ENCODE data around the gene PRLHR. TPM values are rescaled to one million over a fixed set of nuclear protein-coding genes. Genes with fewer than 3 reads are reported as not detected.

The PRLHR gene
- 1.1 TPM for polyA plus RNA-seq
- long read RNA-seq, donor 1: 0 reads
- long read RNA-seq, donor 2: 0 reads
- long read RNA-seq, donor 3: 0 reads
- long read RNA-seq, donor 4: 0 reads
- long read RNA-seq, donor 5: 0 reads
- long read RNA-seq, donor 6: 0 reads
- long read RNA-seq, donor 7: 0 reads
- long read RNA-seq, donor 8: 0 reads
- long read RNA-seq, donor 9: 0 reads
- long read RNA-seq, donor 10, full-length matches to known transcripts: 1 of 1 reads
- long read RNA-seq, donor 10, partial matches to known transcripts: 0 of 1 reads
- long read RNA-seq, donor 10, other reads (novel, unspliced or antisense): 0 of 1 reads
- long read RNA-seq, donor 11: 0 reads

DNA sequence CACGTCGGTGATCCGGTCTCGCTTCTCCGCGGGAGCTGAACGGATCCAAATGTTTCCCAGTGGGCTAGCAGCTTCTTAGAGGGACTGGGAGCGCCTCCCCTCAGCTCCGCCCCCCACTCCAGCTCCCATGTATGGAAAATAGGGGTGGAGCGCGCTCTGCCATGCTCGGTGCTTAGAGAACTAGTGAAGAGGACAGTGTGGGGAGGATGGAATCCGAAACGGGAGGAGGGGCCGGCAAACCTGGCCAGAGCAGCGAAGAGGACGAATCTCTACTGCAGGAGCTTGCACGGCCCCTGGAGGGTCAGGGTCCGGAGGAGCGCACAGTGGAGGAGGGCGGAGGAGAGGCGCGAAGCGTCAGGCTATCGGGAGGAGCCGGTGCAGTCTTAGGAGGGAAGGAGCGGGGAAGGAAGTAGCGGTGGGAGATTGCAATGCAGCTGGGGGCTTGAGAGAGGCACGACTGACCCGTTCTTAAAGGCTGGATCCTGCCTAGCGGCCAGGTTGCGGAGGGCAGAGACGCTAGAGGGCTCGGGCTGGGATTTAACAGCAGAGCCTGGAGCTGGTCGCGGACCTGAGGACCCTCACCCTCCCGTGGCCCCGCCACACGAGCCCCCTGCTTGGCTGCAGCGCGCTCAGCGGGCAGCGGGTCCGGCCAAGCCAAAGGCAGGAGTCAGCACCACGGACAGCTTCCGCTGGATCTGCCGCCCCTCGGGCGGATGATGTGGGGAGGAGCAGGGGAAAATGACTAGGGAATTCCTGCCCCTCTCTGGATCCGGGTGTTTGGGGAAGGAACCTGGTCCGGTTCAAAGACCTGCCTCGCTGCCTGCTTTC, at the start of gene PRLHR:
Gene PRLHR (minus strand): TSS at position 51 of the 828 bp plus-strand sequence. CDS start 404 bp downstream, outside the sequence.
- no CpG with 5 or more reads among the region's 52 CpGs for WGBS (ENCODE audit: insufficient coverage, low lambda C conversion rate)
- Histone ChIP-seq H3K9me3 (ENCODE audit: control insufficient read depth, low read depth, low read length) (peaks cover 13% of the 10 kb centered on the region), H3K27me3 (ENCODE audit: control insufficient read depth, insufficient read depth, low read length) (peaks cover 55% of the 10 kb centered on the region), H3K36me3 (ENCODE audit: control insufficient read depth, insufficient read depth, low read length) (no peaks in the 10 kb centered on the region), H3K27ac (ENCODE audit: low read length) (no peak within 1 kb of the TSS), H3K4me3 (ENCODE audit: low read length) (peak within 1 kb of the TSS; percentile 6), H3K4me1 (ENCODE audit: control insufficient read depth, insufficient read depth, low read length) (no peaks in the 10 kb centered on the region)
- peak in 1 of 2 donors; percentile 15 for DNase-seq

GRCh38 chr10:118642228-118642627, 46.8 kb upstream of the PRLHR start:
- Histone ChIP-seq H3K27me3 (ENCODE audit: control insufficient read depth, insufficient read depth, low read length) (no peaks in the 10 kb centered on the region), H3K36me3 (ENCODE audit: control insufficient read depth, insufficient read depth, low read length) (no peaks in the 10 kb centered on the region), H3K9me3 (ENCODE audit: control insufficient read depth, low read depth, low read length) (no peaks in the 10 kb centered on the region), H3K27ac (ENCODE audit: low read length) (no peak overlapping the region), H3K4me3 (ENCODE audit: low read length) (no peak overlapping the region), H3K4me1 (ENCODE audit: control insufficient read depth, insufficient read depth, low read length) (no peaks in the 10 kb centered on the region)
- WGBS (ENCODE audit: insufficient coverage, low lambda C conversion rate): 100% methylated on average over 1 of the region's 2 CpGs
- no peak for DNase-seq

DNA sequence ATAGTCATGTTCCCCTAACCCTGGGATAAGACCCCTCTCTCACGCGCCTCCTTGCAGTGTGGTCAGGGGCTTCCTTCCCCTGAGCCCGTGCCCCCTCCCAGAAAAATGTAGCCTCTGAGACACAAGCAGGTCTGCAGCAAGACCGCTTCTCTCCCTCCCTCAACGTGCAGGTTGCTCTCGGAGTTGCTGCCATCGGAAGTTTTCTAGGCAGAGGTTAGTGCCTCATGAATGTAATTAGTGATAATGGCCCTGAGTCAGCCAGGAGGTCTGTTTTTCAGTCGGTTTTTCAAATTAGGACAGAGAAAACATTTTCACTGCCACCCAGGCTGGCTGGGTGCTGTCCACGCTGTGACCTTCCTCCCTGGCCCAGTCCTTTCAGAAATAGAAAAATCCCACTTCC, 43.2 kb upstream of the PRLHR start:
- Histone ChIP-seq H3K4me1 (ENCODE audit: control insufficient read depth, insufficient read depth, low read length) (no peaks in the 10 kb centered on the region), H3K9me3 (ENCODE audit: control insufficient read depth, low read depth, low read length) (no peaks in the 10 kb centered on the region), H3K27me3 (ENCODE audit: control insufficient read depth, insufficient read depth, low read length) (no peaks in the 10 kb centered on the region), H3K27ac (ENCODE audit: low read length) (no peak overlapping the region), H3K4me3 (ENCODE audit: low read length) (no peak overlapping the region), H3K36me3 (ENCODE audit: control insufficient read depth, insufficient read depth, low read length) (no peaks in the 10 kb centered on the region)
- no CpG with 5 or more reads among the region's 9 CpGs for WGBS (ENCODE audit: insufficient coverage, low lambda C conversion rate)
- DNase-seq: no peak

- Histone ChIP-seq H3K27ac (ENCODE audit: low read length) (no peak overlapping the region), H3K27me3 (ENCODE audit: control insufficient read depth, insufficient read depth, low read length) (peaks cover 3% of the 10 kb centered on the region), H3K36me3 (ENCODE audit: control insufficient read depth, insufficient read depth, low read length) (no peaks in the 10 kb centered on the region), H3K4me3 (ENCODE audit: low read length) (no peak overlapping the region), H3K4me1 (ENCODE audit: control insufficient read depth, insufficient read depth, low read length) (no peaks in the 10 kb centered on the region), H3K9me3 (ENCODE audit: control insufficient read depth, low read depth, low read length) (no peaks in the 10 kb centered on the region)
- DNase-seq: no peak
- 60% methylated on average over 1 of the region's 4 CpGs for WGBS (ENCODE audit: insufficient coverage, low lambda C conversion rate)
Observed at GRCh38 chr10:118635674-118636402, 40.4 kb upstream of the PRLHR start.

DNA sequence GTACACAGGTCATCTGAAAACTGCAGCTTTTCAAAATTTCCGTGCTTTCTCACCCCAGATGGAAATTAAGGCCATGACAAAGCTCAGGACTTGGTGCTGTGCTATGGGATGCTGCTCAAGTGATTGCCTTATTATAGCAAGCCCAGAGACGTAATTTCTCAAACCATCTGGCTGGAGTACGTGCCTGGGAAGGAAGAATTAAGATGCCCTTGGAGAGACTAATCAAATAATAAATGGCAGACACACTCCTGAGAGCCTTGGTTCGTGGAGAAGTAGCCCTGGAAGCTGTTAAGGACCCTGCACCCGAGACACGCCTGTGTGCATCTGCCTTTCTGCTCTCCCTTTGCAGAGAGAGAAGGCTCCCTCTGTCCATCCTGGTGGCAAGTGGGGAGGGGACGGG, 38.3 kb upstream of the PRLHR start:
- no peaks in the 10 kb centered on the region for H3K4me1 ChIP-seq (ENCODE audit: control insufficient read depth, insufficient read depth, low read length)
- H3K4me3 ChIP-seq (ENCODE audit: low read length): no peak overlapping the region
- H3K27ac ChIP-seq (ENCODE audit: low read length): no peak overlapping the region
- no peaks in the 10 kb centered on the region for H3K36me3 ChIP-seq (ENCODE audit: control insufficient read depth, insufficient read depth, low read length)
- H3K9me3 ChIP-seq (ENCODE audit: control insufficient read depth, low read depth, low read length): no peaks in the 10 kb centered on the region
- no CpG with 5 or more reads among the region's 7 CpGs for WGBS (ENCODE audit: insufficient coverage, low lambda C conversion rate)
- no peak for DNase-seq
- H3K27me3 ChIP-seq (ENCODE audit: control insufficient read depth, insufficient read depth, low read length): peaks cover 9% of the 10 kb centered on the region

GRCh38 chr10:118629211-118629610, 33.8 kb upstream of the PRLHR start:
- H3K27ac ChIP-seq (ENCODE audit: low read length): no peak overlapping the region
- no peaks in the 10 kb centered on the region for H3K36me3 ChIP-seq (ENCODE audit: control insufficient read depth, insufficient read depth, low read length)
- no peaks in the 10 kb centered on the region for H3K9me3 ChIP-seq (ENCODE audit: control insufficient read depth, low read depth, low read length)
- H3K4me3 ChIP-seq (ENCODE audit: low read length): no peak overlapping the region
- peaks cover 13% of the 10 kb centered on the region for H3K27me3 ChIP-seq (ENCODE audit: control insufficient read depth, insufficient read depth, low read length)
- H3K4me1 ChIP-seq (ENCODE audit: control insufficient read depth, insufficient read depth, low read length): no peaks in the 10 kb centered on the region
- WGBS (ENCODE audit: insufficient coverage, low lambda C conversion rate): 67% methylated on average over 1 of the region's 3 CpGs
- DNase-seq: no peak

- Histone ChIP-seq H3K36me3 (ENCODE audit: control insufficient read depth, insufficient read depth, low read length) (no peaks in the 10 kb centered on the region), H3K4me1 (ENCODE audit: control insufficient read depth, insufficient read depth, low read length) (no peaks in the 10 kb centered on the region), H3K27me3 (ENCODE audit: control insufficient read depth, insufficient read depth, low read length) (peaks cover 13% of the 10 kb centered on the region), H3K4me3 (ENCODE audit: low read length) (no peak overlapping the region), H3K27ac (ENCODE audit: low read length) (no peak overlapping the region), H3K9me3 (ENCODE audit: control insufficient read depth, low read depth, low read length) (no peaks in the 10 kb centered on the region)
- no peak for DNase-seq
Observed at GRCh38 chr10:118628397-118628796, 32.9 kb upstream of the PRLHR start.

- Histone ChIP-seq H3K4me3 (ENCODE audit: low read length) (no peak overlapping the region), H3K4me1 (ENCODE audit: control insufficient read depth, insufficient read depth, low read length) (no peaks in the 10 kb centered on the region), H3K27ac (ENCODE audit: low read length) (no peak overlapping the region), H3K27me3 (ENCODE audit: control insufficient read depth, insufficient read depth, low read length) (peaks cover 10% of the 10 kb centered on the region), H3K36me3 (ENCODE audit: control insufficient read depth, insufficient read depth, low read length) (no peaks in the 10 kb centered on the region), H3K9me3 (ENCODE audit: control insufficient read depth, low read depth, low read length) (no peaks in the 10 kb centered on the region)
- no peak for DNase-seq
- no CpG with 5 or more reads among the region's 3 CpGs for WGBS (ENCODE audit: insufficient coverage, low lambda C conversion rate)
Observed at GRCh38 chr10:118626953-118627352, 31.5 kb upstream of the PRLHR start.

DNA sequence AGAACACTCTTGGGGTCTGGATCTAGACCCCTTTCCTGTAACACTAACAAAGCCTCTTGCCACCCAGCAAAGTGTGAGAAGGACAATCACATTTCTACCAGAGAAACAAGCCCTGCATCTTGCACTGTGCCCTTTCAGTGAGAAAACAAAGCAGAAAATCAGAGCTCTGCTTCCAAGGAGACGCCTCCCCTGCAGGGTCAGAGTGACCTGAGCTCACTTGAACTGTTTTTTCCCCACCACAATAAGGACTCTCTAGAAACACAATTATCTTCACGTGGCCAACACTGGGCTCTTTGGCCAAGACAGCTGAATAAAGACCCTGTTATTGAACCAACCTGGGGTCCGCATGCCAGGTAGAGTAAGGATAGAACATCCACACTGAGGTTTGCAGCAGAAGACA, 30.1 kb upstream of the PRLHR start:
- no peak overlapping the region for H3K4me3 ChIP-seq (ENCODE audit: low read length)
- no CpG with 5 or more reads among the region's 3 CpGs for WGBS (ENCODE audit: insufficient coverage, low lambda C conversion rate)
- no peaks in the 10 kb centered on the region for H3K4me1 ChIP-seq (ENCODE audit: control insufficient read depth, insufficient read depth, low read length)

DNA sequence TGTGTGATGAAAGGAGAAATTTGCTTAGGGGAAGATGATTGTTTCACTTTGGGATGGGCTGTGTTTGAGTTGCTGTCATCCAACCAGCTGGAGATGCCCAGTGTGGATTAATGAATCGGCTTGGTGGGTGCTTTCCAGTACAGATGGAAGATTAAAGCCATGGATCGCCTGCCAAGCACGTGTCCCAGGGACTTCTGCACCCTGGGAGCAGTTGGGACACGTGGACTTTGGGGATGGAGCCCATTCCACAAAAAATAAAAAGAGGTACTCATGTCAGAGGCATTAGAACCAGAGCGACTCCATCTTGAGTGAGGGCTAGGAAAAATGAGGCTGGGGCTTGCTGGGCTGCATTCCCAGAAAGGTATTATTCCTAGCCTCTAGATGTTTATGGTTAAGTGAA, 29.3 kb upstream of the PRLHR start:
- Histone ChIP-seq H3K36me3 (ENCODE audit: control insufficient read depth, insufficient read depth, low read length) (no peaks in the 10 kb centered on the region), H3K4me1 (ENCODE audit: control insufficient read depth, insufficient read depth, low read length) (no peaks in the 10 kb centered on the region), H3K27ac (ENCODE audit: low read length) (no peak overlapping the region), H3K27me3 (ENCODE audit: control insufficient read depth, insufficient read depth, low read length) (peaks cover 8% of the 10 kb centered on the region), H3K9me3 (ENCODE audit: control insufficient read depth, low read depth, low read length) (no peaks in the 10 kb centered on the region), H3K4me3 (ENCODE audit: low read length) (no peak overlapping the region)
- no peak for DNase-seq
- no CpG with 5 or more reads among the region's 5 CpGs for WGBS (ENCODE audit: insufficient coverage, low lambda C conversion rate)

More for the DNA sequence above, 30.1 kb upstream of the PRLHR start:
- Histone ChIP-seq H3K27me3 (ENCODE audit: control insufficient read depth, insufficient read depth, low read length) (peaks cover 13% of the 10 kb centered on the region), H3K9me3 (ENCODE audit: control insufficient read depth, low read depth, low read length) (no peaks in the 10 kb centered on the region), H3K36me3 (ENCODE audit: control insufficient read depth, insufficient read depth, low read length) (no peaks in the 10 kb centered on the region), H3K27ac (ENCODE audit: low read length) (no peak overlapping the region)
- no peak for DNase-seq
